ENCODE measurements around the gene EPB41.
"Not testable (repeated sequence)": the region's sequence is repeated elsewhere in the genome, so short reads cannot be mapped to it uniquely, and the experiment has no call there.

EPB41 gene

GRCh38 chr1:29117381-29117780 lies 203.0 kb downstream of the EPB41 start:
- DNase-seq = no peak

DNA sequence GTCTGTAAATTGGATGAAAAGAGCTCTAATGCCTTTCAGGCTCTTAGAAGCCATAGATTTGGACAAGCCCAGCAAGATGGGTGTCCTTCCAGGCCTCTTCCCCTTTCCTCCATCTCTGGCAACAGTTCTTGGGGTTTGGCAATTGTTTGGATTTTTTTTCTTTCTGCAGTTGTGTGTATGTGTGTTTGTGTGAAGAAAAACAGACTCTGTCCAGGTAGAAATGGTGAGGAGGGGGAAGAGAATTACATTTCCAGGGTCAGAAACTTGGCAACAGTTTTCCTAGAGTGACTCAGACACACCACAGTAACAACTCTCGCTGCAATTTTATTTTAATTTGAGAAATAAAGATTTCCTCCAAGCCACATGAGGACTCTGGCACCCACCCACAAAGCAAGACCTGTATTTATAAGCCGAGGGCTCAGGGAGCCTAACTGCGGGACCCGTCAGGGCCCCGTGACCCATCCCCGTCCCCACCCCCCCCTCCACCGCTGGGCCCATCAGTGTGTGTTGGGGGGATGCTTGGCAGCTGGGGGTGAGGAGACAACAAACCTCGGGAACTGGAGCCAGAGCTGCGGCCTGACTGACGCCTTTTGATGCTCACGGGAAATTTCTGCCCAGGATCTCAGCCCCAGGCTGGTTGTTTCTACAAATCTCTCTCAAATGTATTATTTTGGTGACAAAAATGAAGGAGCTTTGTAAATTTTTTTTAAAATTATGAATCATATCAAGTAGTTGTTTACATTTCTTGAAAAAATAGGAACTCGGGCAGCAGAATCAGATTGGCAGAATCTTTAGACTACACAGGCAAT lies 205.0 kb downstream of the EPB41 start:
- no peak for DNase-seq

DNA sequence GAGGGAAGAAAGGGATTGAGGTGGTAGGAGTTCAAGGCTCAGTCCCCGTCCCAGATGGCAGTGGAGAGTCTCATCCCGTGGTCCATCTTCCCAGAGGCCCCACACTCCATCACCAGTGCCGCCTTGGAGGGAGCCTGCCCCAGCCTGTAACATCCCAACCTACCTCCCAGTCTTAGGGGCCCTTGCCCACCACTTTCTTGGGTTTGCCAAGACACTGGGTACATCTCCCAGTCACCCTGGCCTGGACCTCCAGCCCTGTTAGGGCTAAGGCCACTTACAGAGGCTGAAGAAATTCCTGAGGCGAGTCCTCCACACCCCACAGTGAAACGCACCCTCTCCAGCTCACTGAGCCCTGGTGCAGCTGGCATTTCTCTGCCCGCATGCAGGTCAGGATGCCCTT lies 206.0 kb downstream of the EPB41 start:
- no peak for DNase-seq

DNA sequence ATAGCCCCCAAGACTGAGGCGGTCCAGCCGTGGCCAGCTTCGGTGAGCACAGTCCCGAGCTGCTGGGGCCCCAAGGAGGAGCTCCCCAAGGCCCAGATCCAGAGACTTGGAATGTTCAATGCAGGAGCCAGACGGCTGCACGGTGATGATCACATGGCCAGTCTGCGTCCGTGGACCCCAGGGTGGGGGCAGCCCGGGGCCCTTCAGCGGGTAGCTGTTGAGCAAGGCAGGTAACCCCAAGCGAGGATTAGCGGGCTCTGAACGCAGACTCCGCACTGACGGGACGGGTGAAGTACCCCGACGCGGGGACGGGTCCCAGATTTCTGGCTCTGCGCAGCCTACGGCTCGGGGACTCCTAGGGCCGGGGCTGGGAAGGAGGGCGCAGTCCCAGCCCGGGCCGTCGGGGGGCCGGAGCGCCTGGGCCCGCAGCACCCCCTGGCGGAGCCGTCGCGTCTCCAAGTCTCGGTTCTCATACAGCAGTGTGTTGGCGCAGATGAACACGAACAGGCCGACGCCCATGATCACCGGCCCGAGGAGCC lies 206.6 kb downstream of the EPB41 start:
- DNase-seq = peak; percentile 45

GRCh38 chr1:29121516-29121935 lies 207.2 kb downstream of the EPB41 start:
- no peak for DNase-seq

- DNase-seq = peak; percentile 52
Observed at GRCh38 chr1:29121936-29122681, 207.7 kb downstream of the EPB41 start.

- peak; percentile 87 for DNase-seq
Observed at GRCh38 chr1:29122682-29123052, 208.3 kb downstream of the EPB41 start.

- DNase-seq = peak; percentile 49
Observed at GRCh38 chr1:29123053-29123886, 208.9 kb downstream of the EPB41 start.

DNA sequence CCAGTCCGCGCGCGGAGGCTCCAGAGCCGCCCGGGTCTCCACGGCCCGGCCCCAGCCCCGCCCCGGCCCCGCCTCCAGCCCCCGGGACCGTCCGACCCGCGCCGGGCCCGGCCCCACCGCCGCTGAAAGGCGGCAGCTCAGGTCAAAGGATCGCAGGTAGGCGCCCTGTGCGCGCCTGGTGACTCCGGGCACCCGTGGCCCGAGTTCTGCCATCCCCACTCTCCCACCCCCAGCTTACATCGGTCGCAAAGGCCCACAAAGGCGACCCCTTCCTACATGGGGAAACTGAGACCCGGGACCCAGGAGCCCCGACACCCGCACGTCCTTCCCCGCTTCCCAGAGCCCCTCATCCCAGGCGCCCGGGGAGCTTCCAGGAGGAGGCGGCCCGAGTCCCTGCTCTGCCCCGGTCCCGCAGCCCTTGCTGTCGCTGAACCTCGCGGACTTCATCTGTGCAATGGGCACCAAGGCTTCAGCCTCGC lies 209.6 kb downstream of the EPB41 start, which contains the start of gene TMEM200B:
TSS of gene TMEM200B (minus strand) at position 17 of the 479 bp plus-strand sequence. CDS start 2,075 bp downstream, outside the sequence.
- peak; percentile 48 for DNase-seq

DNA sequence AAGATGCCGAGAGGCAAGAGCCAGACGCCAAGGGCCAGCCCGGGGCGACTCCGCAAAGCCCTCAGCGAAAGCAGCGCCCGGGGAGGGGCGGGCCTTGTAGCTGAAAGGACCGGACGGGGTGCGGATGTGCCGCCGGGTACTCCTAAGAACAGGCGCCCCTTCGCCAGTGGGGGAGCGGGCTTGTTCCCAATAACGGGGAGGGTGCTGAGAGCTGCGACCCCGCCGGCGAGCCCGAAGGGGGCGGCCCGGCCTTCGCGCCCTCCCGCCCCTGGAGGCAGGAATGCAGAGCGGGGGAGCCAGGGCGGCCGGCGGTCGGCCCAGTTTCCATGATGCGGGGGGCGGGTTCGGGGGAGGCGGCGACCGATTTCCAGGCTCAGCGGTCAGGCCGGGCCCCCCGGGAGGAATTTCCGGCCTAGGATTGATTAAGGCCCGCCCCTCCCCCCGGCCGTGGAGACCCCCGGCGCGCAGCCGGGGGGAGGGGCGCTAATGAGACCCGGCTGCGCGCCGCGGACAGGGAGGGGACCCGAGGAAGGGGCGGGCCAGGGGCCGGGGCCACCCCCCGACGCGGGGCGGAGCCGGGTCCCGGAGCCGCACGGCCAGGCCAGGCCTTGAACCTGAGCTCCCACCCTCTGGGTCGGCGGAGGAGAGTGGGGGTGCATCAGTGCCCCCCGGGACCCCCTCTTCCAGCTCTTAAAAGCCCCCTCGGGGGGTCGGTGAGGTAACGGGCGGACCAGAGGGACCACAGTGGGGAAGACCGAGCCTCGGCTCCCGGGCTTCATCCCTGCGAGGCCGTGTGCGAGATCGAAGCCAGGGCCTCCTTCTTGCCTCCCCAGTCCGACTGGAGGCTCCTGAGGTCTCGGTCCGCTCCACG lies 210.2 kb downstream of the EPB41 start:
- peak; percentile 81 for DNase-seq

- DNase-seq = no peak
Observed at GRCh38 chr1:29125237-29125641, 210.9 kb downstream of the EPB41 start.

DNA sequence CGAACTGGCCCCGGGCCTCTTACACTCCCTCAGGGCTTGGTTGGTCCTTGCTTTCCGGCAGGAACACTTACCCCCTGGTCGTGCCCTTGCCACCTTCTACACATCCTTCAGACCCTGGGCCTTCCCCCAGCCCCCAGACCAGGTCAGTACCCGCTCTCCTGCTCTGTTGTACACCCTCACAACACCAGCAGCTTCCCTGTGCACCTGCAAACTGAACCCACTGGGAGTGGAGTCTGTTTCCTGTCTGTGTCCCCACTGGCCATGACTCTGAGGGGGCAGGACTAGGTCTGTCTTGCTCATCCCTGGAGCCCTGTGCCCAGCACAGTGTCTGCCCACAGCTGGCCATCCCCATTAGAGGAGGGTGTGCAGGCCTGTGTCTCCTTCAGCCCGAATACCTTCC lies 211.4 kb downstream of the EPB41 start:
- DNase-seq = no peak

DNA sequence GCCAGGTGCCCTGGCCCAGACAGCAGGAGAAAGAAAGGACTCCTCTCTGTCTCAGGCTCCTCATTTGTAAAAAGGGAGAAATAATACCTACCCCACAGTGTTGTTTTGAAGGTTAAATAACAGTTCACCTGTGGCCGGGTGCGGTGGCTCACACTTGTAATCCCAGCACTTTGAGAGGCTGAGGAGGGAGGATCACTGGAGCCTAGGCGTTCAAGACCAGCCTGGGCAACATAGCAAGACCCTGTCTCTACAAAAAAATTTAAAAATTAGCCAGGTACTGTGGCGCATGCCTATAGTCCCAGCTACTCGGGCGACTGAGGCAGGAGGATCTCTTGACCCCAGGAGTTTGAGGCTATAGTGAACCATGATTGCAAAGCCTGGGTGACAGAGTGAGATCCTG lies 211.8 kb downstream of the EPB41 start:
- no peak for DNase-seq

DNA sequence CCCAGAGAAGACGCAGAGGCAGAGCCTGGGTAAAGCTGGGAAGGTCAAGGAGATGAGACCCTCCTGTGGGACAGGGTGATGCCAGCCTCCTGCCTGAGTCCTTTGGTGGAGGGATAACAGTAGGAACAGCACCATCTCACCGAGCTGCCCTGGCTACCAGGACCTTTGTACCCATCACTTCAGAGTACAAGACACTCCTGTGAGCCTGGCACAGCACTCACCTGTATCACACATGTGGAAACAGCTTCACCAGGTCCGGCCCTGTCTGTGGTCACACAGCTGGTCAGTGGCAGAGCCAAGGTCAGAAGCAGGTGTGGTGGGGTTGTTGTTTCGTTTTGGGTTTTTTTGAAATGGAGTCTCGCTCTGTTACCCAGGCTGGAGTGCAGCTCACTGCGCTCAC lies 214.4 kb downstream of the EPB41 start:
- no peak for DNase-seq

DNA sequence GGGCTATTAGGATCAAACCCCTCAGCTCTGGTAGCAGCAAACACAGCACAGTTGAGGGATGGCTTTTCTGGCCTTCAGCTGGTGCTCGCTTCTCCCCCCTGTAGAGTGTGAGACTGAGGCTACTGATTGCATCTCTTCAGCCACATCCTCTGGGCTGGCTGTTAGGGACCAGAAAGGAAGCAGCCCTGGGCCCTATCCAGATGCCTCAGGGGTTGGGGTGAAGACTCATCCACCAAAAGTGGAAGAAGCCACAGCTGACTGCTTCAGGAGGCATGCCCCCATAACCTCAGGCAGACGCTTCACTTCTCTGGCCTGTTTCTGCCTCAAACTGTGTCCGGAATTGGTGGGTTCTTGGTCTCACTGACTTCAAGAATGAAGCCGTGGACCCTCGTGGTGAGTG lies 215.5 kb downstream of the EPB41 start:
- peak; percentile 62 for DNase-seq

GRCh38 chr1:29131056-29131455 lies 216.7 kb downstream of the EPB41 start:
- not testable (repeated sequence) for DNase-seq

GRCh38 chr1:29133861-29134694 lies 219.7 kb downstream of the EPB41 start:
- no peak for DNase-seq

DNA sequence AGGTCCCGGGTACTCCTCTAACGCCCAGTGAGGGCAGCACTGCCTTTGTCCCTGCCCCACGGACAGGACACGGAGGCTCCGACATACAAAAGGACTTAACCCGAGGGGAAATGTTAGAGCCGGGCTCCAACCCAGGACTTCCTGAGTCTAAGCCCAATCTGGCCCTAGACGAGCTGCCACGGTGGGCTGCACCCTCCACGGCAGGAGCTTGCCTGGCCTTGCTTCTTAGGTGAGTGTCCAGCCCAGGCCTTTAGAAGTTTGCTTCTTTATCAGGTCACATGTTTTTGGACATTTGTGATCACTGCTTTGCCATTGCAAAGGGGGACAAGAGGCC lies 220.3 kb downstream of the EPB41 start:
- DNase-seq = no peak

GRCh38 chr1:29136391-29136915 lies 222.1 kb downstream of the EPB41 start:
- DNase-seq = no peak

GRCh38 chr1:29142714-29143113 lies 228.3 kb downstream of the EPB41 start:
- no peak for DNase-seq

DNA sequence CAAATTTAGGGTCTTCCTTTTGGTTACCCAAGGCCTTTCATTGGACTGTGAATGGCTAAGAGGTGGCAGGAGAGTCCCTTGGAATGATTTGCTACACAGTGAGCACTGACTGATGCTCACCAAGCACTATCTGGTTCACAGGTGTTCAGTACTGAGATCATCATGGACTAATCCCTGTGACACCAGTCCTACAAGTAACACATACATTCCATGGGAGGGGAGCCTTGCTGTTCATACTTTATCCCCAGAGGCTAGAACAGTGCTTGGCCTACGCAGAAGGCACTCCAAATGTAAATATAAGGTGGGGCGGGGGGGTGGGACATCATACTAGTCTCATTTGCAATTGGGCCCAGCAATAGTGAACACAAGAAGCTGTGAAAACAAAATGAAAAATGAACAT lies 229.8 kb downstream of the EPB41 start:
- no peak for DNase-seq
